Right forelimb (tissue), 1 donor: Measurements from ENCODE around the gene UBALD1.
"Not testable (repeated sequence)": the region's sequence is repeated elsewhere in the genome, so short reads cannot be mapped to it uniquely, and the experiment has no call there.

Experiments used
- DNase-seq: peaks from one replicate; pipeline ENCODE4 v3.0.0-alpha.2; 2018

UBALD1 gene

DNA sequence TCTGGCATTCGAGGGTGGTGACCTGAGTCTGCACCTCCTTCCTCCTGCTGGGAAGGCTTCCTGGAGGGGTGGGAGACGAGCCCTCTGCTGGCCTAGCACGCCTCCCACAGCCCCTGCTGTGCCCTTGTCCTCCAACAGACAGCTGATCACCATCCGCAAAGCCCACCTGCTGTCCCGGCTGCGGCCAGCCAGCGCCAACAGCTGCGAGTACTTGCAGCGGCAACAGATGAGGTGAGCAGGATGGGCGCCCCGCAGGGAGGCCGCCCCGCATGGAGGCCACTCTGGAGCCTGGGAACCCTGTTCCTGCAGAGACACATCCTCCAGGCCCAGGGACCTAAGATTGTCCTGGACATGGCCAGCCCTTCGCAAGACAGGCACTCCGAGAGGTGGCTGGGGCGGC is 21.6 kb downstream of the UBALD1 start:
- DNase-seq = no peak

DNA sequence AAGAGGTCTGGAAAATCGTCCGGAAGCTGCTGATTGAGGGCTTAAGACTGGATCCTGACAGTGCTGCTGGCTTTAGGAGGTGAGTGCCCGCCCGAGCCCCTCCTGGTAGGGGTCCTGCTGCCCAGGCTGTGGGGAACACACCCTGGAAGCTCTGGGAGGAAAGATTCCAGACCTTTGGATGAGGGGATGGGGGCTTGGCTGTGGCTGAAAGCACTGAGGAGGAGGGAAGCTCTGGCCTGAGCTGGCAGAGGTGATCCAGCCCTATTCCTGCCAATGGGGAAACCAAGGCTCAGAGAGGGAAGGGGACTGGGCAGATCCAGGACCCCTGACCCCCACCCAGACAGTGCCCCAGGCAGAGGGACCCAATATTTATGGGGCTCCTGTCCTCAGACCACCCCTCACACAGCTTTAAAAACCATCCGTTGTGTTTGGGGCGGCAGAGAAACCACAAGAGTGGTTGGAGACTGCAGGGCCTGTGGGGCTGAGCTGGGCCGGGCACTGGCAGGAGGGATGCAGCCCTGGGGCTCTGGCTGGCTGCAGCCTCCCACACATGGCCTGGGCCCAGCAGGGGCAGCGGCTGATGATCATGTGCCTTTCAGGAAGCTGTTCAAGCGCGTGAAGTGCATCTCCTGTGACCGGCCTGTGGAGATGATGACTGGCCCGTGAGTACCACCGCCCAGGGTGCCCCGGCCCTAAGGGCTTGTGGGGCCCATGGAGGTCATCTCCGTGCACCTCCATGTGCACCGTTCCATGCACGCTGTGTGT is 22.8 kb downstream of the UBALD1 start:
- DNase-seq = no peak

DNA sequence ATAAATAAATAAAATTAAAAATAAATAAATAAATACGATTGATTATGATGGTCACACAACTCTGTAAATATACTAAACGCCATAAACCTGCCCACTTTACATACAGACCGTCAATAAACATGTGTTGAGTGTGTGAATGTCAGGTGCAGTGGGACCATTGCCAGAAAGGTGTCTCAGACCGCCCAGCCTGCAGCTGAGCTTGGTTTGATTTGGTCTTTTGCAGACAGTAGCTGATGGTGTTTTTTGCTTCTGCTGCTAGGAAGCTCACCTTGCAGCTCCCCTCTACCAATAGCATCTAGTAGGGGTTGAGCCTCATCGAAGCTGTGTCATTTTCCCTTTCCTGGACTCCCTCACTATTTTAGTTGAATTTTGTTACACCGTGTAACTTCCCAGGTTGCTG is 23.5 kb downstream of the UBALD1 start:
- no peak for DNase-seq

DNA sequence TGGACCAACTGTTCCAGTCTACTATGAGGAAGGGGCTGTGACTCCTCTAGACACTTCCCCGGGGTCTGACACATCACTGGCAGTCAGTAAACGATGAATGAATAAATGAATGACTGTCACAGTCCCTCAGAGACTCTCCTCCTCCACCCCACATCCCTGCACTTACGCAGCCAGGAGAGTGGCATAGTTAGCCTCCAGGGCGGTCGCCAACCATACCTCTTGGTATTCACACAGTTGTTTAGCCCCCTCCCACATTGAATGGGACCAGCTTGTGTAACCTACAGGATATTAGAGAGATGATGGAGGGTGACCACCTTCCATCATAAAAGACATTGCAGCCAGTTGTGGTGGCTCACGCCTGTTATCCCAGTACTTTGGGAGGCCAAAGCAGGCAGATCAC is 25.7 kb downstream of the UBALD1 start:
- no peak for DNase-seq

DNA sequence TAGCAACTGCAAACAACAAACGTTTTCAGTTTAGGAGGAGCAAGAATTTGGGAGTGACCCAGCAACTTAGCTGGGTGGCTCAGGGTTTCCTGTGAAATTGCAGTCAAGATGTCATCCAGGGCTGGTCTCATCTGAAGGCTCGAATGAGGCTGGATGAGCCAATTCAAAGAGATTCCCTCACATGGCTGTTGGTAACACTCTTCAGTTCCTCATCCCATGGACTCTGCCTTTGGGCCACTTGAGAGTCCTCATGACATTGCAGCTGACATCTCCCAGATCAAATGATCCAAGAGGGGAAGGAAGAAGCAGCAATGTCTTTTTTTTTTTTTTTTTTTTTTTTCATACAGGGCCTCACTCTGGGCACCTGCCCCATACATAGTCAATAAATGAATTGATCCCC is 26.3 kb downstream of the UBALD1 start:
- no peak for DNase-seq

DNA sequence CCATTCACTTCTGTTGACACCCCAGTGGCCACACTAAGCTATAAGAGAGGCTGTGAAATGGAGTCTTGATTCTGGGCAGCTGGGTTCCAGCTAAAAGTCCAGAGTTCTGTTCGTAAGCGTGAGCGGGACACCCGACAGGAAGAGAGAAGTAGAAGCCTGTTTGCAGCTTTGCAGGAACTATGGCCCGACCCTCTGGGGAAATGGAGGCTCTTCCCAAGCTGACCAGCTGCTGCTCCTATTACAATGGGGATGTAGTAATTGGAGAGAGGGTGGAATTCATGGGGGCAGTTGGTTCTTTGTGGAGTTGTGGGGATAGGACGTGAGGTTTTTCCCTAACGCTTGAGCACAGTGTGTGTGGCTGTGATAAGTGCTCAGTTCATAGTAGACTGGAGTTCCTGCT is 28.4 kb downstream of the UBALD1 start:
- DNase-seq = no peak

DNA sequence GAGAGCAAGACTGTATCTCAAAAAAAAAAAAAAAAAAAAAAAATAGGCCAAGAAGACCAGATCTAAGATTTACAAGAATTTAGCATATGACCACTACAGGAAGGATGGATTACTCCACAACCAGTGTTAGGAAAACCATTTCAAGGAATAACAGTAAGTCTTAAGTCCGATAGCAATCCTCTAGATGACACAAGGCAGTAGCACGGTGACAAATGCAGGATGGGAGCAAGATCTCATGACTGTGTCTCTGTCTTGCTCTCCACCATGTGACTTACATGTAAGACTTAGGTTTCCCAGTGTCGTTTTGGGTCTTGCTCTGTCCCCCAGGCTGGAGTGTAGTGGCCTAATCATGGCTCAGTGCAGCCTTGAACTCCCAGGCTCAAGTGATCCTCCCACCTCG is 30.8 kb downstream of the UBALD1 start:
- no peak for DNase-seq

DNA sequence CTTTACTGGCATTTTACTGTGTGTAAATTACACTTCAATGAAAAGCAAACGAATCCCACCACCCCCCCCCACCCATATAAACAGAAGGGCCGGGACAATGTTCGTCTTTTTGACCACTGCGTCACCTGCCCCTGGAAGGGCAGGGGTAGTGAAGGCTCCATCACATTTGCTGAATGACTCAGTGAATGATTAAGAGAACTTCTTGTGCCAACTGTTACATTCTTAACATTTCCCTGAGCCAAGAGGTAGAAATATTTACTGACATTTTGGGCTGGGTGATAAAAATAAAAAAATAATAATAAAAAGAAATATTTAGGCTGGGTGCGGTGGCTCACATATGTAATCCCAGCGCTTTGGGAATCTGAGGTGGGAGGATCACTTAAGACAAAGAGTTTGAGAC is 34.4 kb downstream of the UBALD1 start:
- no peak for DNase-seq

DNA sequence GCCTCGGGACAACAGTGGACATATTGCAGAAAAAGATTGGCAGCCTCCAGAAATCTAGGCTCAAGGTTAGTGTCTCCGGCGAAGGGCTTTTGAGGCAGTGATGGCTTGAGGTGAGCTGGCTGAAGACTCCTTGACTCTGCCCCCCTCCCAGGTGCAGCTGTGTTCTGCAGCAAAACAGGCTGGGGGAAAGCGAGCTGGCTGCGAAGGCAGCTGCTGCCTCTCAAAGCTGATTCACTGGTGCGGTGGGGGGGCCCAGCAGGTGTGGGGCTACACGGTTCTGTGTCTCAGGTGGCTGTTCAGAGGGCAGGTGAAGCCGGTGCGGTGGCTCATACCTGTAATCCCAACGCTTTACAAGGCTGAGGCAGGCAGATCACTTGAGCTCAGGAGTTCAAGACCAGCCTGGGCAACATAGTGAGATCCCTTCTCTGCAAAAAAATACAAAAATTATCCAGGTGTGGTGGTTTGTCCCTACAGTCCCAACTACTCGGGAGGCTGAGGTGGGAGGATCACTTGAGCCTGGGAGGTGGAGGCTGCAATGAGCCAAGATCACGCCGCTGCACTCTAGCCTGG is 35.6 kb downstream of the UBALD1 start:
- DNase-seq = no peak

DNA sequence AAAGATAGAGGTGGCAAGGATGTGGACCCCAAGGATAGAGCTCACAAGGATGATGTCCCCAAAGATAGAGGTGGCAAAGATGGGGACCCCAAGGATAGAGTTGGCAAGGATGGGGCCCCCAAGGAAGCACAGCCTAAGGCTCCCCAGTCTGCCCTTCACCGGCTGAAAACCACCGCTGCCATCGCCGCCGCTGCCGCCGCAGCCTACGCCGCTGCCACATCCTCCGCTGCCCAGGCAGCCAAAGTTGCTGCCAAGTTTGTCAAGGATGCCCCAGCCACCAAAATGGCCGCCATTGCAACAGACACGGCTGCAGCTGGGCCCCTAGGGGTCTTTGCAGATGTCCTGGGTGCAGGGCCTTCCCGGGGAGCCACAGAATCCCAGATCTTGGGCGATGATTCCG is 38.7 kb downstream of the UBALD1 start:
- no peak for DNase-seq

DNA sequence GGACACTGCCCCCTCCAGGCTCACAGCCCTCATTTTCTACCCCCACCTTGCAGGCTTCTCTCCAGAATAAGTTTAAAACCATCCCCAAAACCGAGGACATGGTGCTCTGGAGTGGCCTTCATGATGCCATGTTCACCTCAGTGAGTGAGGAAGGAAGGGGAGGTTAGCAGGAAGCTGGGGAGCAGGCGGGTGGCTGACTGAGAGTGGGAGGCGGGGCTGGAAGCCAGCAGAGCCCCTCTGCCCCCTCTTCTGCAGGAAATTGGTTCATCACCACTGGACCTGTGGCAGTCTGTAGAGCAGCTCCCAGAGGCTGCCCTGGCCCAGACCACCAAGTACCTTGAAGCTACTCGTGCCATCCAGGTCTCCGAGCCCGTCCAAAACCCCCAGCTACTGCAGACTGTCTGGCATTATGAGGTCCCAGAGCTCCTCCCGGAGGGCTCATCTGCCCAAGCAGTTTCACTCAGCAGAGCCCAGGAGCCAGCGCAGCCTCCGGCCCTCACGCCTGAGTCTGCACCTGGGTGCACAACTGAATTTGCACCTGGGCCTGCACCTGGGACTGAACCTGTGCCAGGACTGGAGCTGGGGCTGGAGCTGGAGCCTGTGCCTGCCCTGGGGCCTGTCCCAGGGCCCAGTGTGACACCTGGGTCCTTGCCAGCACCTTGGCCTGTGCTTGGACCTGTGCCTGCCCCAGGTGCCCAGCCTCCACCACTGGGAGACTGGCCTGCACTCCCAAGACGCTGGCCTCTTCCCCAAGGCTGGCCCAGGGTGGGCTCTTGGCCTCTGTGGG is 39.6 kb downstream of the UBALD1 start:
- DNase-seq = no peak

DNA sequence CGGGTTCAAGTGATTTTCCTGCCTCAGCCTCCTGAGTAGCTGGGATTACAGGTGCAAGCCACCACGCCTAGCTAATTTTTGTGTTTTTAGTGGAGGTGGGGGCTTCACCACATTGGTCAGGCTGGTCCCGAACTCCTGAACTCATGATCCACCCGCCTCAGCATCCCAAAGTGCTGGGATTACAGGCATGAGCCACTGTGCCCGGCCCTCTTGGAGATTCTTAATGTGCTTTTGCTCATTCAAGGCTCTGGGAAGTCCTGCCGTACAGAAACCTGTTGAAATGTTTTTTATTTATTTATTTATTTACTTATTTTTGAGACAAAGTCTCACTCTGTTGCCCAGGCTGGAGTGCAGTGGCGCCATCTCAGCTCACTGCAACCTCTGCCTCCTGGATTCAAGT is 40.8 kb downstream of the UBALD1 start:
- not testable (repeated sequence) for DNase-seq

DNA sequence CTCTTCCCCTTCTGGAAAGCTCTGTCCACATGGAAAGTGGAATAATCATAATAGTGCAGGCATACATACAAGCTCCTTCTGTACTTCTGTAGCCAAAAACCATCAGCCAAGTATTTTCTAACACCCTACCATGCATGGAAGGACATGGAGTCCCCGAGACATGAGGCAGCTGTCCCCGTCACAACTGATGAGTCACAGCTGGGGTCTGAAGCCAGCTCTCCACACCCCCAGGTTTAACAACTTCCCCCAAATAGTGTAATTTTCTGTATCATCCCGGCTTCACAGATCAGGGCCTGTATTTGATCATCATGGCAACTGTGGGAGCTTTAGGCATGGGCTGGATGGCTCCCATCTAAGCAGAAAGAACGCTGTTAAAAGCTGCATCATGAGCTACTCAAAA is 42.0 kb downstream of the UBALD1 start:
- no peak for DNase-seq

DNA sequence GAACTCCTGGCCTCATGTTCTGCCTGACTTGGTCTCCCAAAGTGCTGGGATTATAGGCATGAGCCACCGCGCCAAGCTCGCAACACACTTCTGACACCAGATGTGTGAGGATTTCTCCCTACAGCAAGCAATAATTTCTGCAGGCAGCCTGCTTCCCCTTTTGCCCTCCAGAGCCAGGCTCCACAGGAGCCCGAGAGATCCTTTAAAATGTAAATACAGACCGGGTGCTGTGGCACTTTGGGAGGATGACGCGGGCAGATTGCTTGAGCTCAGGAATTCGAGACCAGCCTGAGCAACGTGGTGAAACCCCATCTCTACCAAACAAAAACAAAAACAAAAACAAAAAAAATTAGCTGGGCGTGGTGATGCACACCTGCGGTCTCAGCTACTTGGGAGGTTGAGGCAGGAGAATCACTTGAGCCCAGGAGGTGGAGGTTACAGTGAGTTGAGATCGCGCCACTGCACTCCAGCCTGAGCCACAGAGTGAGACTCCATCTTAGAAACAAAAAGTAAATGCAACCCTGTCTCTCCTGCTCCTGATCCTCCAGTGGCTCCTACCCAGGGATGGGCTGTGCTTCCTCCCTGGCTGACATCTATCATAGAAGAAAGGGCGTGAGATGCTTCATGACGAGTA is 43.9 kb downstream of the UBALD1 start:
- DNase-seq = no peak

DNA sequence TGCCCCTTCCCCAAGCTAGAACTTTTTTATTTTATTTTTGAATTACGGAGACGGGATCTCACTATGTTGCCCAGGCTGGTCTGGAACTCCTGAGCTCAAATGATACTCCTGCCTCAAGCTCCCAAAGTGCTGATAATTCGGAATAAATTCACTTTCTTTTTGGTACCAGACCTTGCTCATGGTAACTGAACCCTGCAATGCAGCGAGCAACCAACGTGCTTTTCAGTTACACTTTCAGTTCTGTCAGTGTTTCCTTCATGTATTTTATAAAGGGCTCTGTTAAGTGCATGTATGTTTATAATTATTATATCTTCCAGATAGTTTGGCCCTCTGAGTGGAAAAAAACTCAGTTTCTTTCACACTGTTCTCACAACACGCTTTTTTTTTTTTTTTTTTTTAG is 44.6 kb downstream of the UBALD1 start:
- DNase-seq = no peak

DNA sequence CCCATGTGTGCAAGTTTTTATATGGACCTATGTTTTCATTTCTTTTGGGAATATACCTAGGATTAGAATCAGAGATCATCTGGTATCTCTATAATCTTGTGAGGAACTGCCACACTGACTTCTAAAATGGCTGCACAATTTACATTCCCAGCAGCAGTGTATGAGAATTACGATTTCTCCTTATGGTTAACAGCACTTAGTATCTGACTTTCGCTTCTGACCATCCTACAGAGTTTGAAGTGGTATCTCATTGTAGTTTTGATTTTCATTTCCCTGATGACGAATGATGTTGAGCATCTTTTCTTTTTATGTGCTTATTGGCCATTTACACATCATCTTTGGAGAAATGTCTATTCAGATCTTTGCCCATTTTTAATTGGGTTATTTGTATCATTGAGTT is 48.5 kb downstream of the UBALD1 start:
- no peak for DNase-seq

DNA sequence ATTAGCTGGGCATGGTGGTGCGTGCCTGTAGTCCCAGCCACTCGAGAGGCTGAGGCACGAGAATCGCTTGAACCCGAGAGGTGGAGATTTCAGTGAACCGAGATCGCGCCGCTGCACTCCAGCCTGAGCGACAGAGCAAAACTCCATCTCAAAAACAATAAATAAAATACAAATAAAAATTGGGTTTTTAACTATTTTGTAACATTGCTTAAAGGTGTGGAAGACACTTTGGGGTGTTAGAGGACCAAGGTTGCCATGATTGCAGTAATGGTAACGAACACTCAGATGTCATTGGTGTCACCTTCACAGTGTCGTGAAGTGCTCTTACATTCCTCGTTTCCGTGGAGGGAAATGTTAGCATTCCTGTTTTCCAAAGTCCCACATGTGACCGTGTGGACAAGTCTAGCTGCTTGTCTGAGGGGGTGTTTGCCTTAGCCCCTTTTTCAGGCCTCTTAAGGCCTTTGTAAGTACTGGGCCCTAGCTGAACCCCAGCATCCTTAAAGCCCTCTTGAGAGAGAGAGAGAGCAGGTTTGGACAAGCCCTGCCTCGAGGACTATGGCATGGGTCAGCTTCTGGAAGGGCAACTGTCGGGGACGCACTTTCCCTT is 49.9 kb downstream of the UBALD1 start:
- DNase-seq = no peak

DNA sequence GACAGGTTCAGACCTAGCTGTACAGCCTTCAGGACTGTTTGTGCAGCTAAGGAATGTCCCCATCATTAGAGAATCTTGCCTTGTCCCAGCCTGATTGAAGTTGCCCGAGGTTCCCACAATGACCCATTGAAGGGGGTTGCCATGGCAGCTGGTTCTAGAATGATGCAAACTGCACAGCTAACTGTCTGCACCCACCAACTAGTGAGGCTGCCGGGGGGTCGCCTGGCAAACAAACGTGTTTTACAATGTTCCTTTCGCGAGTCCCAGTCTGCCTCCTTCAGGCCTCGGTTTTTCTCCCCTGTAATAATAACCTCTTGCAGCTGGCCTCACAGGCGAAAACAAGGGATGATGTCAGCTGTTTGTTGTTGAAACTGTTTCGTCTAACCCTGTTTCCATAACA is 53.1 kb downstream of the UBALD1 start:
- no peak for DNase-seq
